Left ventricle myocardium superior (tissue), 1 donor: ENCODE results near the gene FNBP1L. TPM values are rescaled to one million over a fixed set of nuclear protein-coding genes. Genes with fewer than 3 reads are reported as not detected.
"Not testable (repeated sequence)": the region's sequence is repeated elsewhere in the genome, so short reads cannot be mapped to it uniquely, and the experiment has no call there.

Experiments
- ATAC-seq: fragments of 200-7000 bp; cut with Tn5 transposase; one replicate; pipeline ENCODE4 v1.9.1; 2020; ENCODE audit warnings: mild to moderate bottlenecking, moderate library complexity
- DNase-seq: peaks from one replicate; pipeline ENCODE4 v3.0.0-alpha.2; 2020
- intact Hi-C: fragments of 100-400 bp; cut with micrococcal nuclease; formaldehyde crosslinking; loops from one replicate; pipeline ENCODE4 v1.11.0; 2022
- total RNA-seq: library from RNA; stranded (reverse); fragmentation: NEBNext Ultra II Directional; extraction: Animal tissue kit (Norgen Biotek cat#: 25700); gene quantifications from one replicate; pipeline ENCODE4 v1.2.1, GENCODE V29; 2021
- donor health status: DM: no; HTN: yes; CAD: no; lungs with severe emphysema.

FNBP1L gene
- total RNA-seq, 1 donor from 2014 or later, result 23.6 TPM

DNA sequence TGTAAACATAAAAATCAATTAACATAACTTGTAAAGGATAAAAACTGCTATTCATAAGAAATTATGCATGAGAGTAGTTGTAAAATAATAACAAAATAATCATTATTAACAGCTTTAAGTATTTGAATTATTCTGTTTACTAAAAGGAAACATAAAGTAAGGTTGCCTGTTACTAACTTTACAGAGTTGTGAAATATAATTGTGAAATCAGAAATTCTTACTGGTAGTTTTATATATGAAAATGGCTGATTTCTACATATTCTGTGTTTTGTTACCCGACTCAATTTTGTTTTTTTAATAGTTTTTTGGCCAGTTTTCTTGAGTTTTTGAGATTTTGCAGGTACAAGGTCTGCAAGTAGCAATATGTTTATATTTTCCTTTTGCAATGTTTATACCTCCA lies 27.8 kb downstream of the FNBP1L start:
- ATAC-seq (no peak), DNase-seq (no peak)
- intact Hi-C loops, result no loop called here

DNA sequence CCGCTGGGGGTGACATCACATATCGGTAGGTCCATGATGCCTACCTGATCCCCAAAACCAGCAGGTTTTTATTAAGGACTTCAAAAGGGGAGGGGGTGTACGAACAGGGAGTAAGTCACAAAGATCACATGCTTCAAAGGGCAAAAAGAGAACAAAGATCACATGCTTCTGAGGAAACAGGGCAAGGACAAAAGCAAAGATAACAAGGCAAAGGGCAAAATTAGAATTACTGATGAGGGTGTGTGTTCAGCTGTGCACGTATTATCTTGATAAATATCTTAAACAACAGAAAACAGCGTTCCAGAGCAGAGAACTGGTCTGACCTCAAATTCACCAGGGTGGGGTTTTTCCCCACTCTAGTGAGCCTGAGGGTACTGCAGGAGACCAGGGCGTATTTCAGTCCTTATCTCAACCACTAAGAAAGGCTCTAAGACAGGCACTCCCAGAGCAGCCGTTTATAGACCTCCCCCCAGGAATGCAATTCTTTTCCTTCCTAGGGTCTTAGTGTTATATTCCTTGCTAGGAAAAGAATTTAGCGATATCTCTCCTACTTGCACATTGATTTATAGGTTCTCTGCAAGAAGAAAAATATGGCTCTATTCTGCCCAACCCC lies 31.3 kb downstream of the FNBP1L start:
- ATAC-seq, DNase-seq, intact Hi-C loops: not testable (repeated sequence)

DNA sequence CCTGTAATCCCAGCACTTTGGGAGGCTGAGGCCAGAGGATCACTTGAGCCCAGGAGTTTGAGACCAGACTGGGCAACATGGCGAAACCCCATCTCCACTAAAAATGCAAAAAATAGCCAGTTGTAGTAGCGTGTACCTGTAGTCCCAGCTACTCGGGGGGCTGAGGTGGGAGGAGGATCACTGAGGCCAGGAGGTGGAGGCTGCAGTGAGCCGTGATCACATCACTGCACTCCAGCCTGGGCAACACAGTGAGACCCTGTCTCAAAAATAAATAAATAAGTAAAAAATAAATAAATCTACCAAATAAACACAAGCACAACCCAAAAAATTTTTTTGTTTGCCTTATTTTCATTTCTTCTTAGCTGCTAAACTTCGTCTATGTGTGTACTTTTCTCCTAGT lies 34.0 kb downstream of the FNBP1L start:
- intact Hi-C loops, ATAC-seq, DNase-seq: not testable (repeated sequence)

DNA sequence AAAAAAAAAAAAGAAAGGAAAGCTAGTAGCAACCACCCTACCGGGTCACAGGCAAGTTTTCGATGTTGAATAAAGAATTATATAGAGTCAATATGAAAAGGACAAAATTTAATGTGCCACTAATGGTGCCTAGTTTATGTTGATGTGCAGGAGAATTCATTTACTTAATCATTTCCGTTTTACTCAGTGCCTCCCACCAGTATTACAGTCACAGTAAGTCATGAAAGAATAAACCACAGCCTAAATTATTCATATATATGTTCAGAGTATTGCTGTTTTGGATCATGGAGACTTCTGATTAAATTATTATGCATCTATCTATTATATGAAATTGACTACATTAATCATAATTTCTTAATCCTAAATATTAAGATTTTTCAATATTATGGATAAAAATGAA lies 35.3 kb downstream of the FNBP1L start:
- ATAC-seq, result no peak
- intact Hi-C loops, result no loop called here
- no peak for DNase-seq

DNA sequence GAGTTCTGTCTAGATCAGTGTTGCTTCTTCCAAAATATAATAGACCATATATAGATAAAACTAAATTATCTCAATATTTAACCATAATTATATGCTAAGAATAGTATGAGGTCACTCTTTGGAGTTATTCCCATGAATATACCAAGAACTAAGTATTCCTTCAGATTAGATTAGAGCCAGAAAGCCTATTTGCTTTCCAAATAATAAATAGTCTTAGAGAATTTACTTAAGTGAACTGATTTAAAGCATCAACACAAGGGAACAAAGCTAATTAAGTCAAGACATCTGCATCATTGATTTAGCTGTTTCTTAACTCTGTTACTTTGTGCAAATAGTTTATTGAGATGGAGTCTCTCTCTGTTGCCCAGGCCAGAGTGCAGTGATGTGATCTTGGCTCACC lies 35.7 kb downstream of the FNBP1L start:
- intact Hi-C loops, result no loop called here
- DNase-seq (no peak), ATAC-seq (no peak)

DNA sequence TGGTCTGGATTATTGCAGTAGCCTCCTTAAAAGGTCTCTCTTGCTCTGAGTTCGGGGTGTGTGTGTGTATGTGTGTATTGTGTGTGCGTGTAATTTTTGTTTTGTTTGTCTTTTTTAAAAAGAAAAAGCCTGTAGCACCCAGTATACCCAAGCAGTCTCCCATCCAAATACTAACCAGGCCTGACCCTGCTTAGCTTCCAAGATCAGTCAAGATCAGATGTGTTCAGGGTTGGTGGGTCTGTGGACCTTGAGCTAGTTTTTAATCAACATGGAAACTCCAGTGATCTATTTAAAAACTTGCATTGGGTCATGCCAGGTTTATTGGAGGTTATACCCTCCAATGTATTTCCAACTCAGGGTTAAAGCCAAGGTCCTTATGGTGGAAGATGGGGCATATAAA lies 40.3 kb downstream of the FNBP1L start:
- intact Hi-C loops, result no loop called here
- DNase-seq (no peak), ATAC-seq (no peak)

DNA sequence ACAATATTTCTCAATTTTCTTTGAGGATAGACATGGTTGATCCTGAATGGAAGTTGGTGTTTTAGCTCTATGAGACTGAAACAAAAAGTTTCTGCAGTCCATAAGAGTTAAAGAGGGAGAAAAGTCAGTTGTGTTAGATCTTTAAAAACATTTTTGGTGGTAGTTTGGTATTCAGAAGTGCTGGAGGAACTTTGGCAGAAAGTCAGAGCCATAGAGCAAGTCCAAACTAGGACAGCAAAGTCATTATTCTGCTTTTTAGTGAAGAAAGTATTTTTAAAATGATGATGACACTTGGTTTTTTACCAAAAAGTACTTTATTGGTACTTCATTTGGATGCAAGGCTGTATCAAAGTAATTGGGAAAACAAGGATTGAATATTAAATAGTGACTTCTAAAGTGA lies 41.8 kb downstream of the FNBP1L start:
- ATAC-seq (no peak), DNase-seq (no peak)
- intact Hi-C loops, result no loop called here

DNA sequence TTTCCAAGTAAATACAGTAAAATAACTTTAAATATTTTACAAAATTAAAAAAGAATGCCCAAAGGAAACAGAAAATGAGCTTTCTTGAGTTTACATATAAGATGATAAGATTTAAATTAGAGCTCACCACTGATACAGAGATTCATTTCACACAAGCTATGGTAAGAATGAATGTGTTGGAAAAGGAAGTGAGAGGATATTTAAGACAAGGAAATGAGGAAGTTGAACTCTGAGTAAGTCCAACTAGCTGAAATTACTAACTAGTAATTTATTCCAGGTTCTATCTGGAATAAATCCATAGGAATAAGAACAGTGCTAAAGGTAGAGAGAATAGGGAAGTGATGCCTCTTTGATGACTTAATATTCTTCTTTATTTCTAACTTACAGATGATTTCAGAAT lies 42.4 kb downstream of the FNBP1L start:
- ATAC-seq (no peak), DNase-seq (no peak)
- intact Hi-C loops, result no loop called here

DNA sequence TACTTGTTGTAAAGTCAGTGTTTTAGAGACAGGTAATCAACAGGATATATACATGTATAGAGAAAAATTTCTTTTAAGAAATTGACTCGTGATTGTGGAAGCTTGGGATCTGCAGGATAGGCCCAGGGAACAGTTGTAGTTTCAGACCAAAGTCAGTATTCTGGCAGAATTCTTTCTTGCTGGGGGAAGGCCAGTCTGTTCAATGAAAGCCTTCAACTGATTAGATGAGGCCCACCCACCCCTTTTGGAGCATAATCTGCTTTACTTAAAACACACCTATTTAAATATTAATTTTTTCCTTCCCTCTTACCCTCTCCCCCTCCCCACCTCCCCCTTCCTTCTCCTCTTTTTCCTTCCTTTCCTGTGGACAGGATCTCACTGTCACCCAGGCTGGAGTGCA lies 48.0 kb downstream of the FNBP1L start:
- DNase-seq (no peak), ATAC-seq (no peak)
- intact Hi-C loops, result no loop called here

DNA sequence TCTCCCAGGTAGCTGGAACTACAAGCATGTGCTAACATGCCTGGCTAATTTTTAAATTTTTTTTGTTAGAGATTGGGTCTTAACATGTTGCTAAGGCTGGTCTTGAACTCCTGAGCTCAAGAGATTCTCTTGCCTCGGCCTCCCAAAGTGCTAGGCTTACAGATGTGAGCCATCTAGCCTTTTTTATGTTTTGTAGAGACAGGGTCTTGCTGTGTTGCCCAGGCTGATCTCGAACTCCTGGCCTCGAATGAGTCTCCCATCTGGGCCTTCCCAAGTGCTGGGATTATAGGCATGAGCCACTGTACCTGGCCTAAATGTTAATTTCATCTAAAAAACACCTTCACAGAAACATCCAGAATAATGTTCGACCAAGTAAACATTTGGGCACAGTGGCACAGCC lies 48.6 kb downstream of the FNBP1L start:
- ATAC-seq (no peak), DNase-seq (no peak)
- intact Hi-C loops, result no loop called here

DNA sequence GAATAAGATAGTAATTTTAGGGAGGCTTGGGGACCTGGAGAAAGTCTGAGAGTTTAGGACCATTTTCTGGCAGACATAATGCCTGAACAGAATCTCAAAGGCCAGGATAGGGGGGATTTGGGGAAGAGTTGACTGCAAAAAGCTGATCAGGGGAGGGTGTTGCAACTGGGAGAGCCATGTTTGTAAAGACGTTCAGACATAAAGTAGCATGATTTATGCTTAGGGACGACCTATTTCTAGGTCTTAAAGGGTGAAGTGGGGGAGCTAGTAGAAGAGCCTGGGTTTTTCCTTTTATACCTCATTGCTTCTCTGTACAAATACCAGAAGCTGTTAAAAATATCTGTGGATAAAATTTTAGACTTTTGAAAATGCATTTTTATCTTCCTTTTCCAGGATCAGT lies 51.2 kb downstream of the FNBP1L start:
- ATAC-seq, result no peak
- DNase-seq, result no peak
- intact Hi-C loops, result no loop called here

DNA sequence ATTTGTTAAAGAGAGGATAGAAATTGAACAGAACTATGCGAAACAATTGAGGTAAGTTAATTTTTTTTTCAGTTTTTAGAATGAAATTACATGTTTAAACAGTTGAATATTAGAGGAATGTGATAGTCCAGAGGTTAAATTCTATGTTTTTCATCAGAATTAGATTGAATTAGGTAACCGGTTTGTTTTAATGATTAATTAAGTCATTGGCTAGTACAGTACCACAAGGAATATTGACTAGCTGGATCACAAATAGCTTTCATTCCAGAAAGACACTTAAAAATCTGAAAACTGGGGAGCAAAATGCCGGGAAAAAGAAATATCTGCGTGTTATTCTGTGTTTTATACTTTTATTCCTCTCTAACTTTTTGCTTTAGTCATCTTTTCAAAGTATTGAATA lies 51.6 kb downstream of the FNBP1L start:
- intact Hi-C loops, result no loop called here
- ATAC-seq (no peak), DNase-seq (no peak)

DNA sequence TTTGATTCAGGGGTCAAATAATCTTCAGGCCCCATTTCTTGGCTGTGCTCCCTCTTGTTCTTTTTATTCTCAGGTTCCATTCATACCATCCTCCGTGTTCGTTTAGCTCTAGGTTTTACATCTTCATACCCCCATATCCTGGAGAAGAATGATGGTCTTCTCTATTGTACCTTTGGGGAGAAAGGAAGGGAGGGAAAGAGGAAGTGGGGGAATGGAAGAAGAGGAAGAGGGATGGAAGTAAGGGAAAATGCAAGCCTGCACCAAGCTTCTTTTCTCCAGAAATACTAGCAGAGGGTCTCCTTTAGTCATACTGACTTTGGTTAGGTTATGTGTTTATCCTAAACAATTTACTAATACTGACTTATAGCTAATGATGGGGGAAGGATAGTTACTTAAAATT lies 52.4 kb downstream of the FNBP1L start:
- no peak for ATAC-seq
- DNase-seq, result no peak
- intact Hi-C loops, result no loop called here

DNA sequence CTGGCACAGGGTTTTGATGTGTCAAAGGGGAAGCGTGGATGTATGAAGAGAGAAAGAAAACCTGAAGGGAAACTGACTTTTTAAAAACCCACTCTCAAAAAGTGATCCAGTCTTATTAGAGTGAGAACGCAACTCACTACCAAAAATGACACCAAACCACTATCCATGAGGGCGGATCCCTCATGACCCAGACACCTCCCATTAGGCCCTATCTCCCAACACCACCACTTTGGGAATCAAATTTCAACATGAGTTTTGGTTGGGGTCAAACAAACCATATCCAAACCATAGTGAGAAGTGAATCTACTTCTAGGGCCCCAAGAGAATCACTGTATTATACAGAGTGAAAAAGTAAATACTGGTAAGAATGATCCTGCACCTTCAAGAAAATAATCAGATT lies 53.5 kb downstream of the FNBP1L start:
- intact Hi-C loops, result no loop called here
- ATAC-seq (no peak), DNase-seq (no peak)

DNA sequence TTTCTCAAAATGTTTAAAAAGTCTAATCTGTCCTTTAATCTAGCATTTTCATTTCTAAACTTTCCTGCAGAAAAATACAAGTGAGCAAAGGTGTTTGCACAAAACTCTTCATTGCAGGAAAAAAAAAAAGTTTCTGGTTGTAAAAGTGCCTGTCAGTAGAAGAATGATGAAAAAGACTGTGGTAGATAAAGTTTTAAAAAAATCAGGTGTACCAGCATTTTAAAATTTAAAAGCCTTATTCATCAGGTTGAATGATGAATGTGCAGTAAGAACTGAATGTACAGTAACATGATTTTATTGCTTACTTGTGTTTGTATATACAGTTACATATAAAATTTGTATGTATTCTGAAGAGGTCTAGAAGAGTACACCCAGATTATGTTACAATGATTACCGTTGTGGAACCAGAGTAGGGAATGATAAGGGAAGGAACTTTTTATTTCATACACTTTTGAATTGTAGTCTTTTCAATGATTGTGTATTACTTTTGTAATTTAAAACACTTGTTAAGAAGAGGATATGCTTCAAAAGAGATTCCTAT lies 54.0 kb downstream of the FNBP1L start:
- intact Hi-C loops, result no loop called here
- DNase-seq, result no peak
- ATAC-seq, result no peak

DNA sequence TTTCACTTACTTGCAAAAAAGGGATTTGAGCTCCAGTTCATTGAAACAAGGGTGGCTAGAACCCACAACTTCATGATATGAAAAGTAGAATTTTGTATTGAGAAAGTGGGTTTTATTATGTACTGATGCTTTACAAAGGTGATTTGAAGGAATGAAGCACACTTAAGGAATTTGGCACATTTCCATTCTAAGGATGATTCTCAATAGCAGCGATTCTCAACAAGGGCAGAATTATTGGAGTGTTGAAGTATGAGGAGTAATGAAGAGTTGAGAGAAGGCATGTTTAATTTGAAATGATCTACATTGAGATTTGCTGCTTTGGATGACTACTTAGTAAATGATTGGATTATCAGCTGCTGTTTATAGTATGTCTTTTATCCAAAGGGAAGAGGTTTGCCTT lies 54.7 kb downstream of the FNBP1L start:
- intact Hi-C loops, result no loop called here
- no peak for DNase-seq
- no peak for ATAC-seq

DNA sequence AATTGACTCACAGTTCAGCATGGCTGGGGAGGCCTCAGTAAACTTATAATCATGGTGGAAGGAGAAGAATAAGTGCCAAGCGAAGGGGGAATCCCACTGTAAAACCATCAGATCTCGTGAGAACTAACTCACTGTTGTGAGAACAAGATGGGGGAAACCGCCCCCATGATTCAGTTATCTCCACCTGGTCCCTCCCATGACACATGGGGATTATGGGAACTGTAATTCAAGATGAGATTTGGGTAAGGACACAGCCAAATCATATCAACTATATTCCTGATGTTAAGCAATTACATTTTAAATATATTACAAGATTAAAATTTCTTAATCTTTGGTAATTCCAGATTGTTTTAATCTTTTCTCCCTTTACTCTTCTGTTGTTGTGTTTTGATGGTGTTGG lies 55.2 kb downstream of the FNBP1L start:
- ATAC-seq (no peak), DNase-seq (no peak)
- intact Hi-C loops, result no loop called here

DNA sequence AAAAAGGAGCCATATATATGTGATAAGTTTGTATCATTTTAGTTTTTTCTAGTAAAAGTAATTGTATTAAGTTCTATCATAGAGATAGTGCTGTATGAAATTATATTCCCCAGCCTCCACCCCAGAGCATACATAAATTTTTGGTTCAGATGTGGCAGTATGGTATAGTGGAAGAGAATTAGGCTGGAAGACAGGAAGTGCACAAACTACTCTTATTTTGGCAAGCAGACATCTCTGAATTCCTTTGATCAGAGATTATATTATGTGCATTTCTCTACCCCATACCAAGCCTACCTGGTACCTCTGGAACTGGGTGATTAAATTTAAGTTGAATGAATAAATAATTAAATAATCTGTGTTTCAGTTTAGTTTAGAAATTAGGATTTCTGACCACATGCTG lies 55.9 kb downstream of the FNBP1L start:
- DNase-seq (no peak), ATAC-seq (no peak)
- intact Hi-C loops, result no loop called here

DNA sequence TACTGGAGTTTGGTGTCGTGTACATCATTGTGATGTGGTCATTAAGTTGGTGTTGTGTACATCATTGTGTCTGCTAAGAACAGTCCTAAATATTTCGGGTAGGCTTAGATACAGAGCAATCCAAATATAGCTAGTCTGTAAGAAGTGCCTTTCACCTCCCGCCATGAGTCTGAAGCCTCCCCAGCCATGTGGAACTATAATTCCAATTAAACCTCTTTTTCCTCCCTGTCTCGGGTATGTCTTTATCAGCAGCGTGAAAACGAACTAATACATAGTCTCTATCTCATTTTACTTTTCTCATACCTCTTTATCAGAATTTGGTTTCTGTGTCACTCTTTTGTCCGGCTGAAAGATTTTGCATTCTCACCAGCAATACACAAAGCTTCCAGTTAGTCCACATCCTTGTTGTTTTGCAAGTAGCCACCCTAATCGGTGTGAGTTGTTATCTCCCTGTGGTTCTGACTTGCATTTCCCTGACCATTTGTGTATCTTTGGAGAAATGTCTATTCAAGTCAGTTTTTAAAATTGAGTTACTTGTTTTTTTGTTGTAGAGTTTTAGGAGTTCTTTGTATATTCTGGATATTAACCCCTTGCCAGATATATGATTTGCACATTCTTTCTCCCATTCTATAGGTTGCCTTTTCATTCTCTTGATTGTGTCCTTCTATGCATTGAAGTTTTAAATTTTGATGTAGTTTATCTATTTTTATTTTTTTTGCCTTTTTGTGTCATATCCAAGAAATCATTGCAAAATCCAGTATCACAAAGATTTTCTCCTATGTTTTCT lies 56.5 kb downstream of the FNBP1L start:
- ATAC-seq, result no peak
- no peak for DNase-seq
- intact Hi-C loops, result no loop called here

DNA sequence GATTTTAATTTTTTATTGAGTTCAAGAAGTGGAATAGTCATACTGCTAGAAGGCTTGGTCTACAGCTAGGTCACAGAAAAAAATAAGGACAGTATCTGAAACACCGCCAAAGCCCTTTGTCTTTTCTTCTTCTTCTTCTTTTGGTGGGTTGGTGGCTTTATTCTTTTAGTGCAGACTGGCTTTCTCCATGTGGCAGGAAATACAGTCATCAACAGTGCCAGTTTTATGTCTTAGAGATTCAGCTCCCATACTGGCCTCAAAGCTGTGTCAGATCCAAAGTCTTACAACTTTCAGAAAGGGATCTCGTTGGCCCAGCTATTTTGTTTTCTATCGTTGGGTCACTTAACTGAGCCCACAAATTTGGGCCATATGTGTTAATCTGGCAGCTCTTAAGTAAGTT lies 58.2 kb downstream of the FNBP1L start:
- intact Hi-C loops, result no loop called here
- no peak for ATAC-seq
- no peak for DNase-seq

DNA sequence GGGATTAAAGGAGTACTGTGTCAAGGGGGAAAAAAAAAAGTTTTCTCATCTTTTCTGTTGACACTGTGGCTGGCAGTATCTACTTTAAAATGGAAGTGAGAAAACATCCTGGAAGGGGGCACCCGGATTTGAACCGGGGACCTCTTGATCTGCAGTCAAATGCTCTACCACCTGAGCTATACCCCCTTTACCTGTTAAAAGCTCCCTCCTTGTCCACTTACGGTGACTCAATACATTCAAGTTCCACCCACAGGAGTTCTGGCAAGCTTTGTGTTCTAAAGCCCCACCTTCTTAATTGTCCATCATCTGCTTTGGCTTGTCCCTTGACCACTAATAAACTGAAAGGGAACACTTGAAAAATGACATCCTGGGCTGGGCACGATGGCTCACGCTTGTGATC lies 68.2 kb downstream of the FNBP1L start:
- DNase-seq (no peak), ATAC-seq (no peak)
- intact Hi-C loops, result no loop called here
